ENCODE data around the gene TDRD3. TPM values are rescaled to one million over a fixed set of nuclear protein-coding genes. Genes with fewer than 3 reads are reported as not detected.
A peak's percentile ranks its signal among the peaks of the same experiment; 100 is the strongest.

Gene TDRD3
- total and polyA plus RNA-seq, 2 donors (not counting 1 experiment from before 2014, with no cell fraction given), result 10.5 to 18.8 TPM

DNA sequence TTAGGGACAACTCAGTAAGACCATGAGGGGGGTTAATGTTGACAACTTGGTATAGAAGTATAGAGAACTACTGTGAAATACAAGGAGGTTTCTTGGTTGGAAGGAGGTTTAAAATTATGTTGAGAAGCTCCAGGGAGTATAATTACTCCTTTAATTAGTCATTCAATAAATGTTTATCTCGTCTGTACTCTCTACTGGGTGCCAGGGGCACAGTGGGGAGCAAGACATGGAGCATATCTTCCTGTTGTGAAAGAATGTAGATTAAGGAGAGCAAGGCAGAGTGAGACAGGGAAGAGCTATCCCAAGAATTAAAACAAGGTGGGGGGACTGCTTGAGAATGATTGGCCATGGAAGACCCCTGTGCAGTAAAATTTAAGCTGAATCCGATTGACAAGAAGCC is 33.7 kb upstream of the TDRD3 start:
- Histone ChIP-seq H3K4me1 (ENCODE audit: control insufficient read depth, extremely low read depth, insufficient read depth, low read length) (no peaks in the 10 kb centered on the region), H3K27ac (ENCODE audit: insufficient read depth, low read length) (no peak overlapping the region), H2AFZ (ENCODE audit: low read length) (no peak overlapping the region), H3K79me2 (ENCODE audit: control insufficient read depth, insufficient read depth, low read length) (no peaks in the 10 kb centered on the region), H3K36me3 (ENCODE audit: control insufficient read depth, insufficient read depth, low read length) (no peaks in the 10 kb centered on the region), H3K4me3 (replicated peaks in 1 of 4; ENCODE audit: control extremely low read depth in 1 of 4, insufficient read depth in 1 of 4, low read depth in 3 of 4, low read length in 4 of 4) (no peak overlapping the region), H3K9me3 (ENCODE audit: control insufficient read depth, insufficient read depth, low read depth, low read length) (no peaks in the 10 kb centered on the region), H3K9ac (ENCODE audit: insufficient read depth, low read length) (no peak overlapping the region), H3K4me2 (ENCODE audit: extremely low read depth, insufficient read depth, low read length) (no peak overlapping the region), H3K27me3 (ENCODE audit: control insufficient read depth, insufficient read depth, low read length) (no peaks in the 10 kb centered on the region), H4K20me1 (ENCODE audit: control insufficient read depth, extremely low read depth, insufficient read depth, low read length) (no peaks in the 10 kb centered on the region)
- TF ChIP-seq EZH2 (IDR thresholded peaks at IDR 0.05; ENCODE audit: low read length, missing control alignments), result no peak
- TF ChIP-seq, protein P1, sequence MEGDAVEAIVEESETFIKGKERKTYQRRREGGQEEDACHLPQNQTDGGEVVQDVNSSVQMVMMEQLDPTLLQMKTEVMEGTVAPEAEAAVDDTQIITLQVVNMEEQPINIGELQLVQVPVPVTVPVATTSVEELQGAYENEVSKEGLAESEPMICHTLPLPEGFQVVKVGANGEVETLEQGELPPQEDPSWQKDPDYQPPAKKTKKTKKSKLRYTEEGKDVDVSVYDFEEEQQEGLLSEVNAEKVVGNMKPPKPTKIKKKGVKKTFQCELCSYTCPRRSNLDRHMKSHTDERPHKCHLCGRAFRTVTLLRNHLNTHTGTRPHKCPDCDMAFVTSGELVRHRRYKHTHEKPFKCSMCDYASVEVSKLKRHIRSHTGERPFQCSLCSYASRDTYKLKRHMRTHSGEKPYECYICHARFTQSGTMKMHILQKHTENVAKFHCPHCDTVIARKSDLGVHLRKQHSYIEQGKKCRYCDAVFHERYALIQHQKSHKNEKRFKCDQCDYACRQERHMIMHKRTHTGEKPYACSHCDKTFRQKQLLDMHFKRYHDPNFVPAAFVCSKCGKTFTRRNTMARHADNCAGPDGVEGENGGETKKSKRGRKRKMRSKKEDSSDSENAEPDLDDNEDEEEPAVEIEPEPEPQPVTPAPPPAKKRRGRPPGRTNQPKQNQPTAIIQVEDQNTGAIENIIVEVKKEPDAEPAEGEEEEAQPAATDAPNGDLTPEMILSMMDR (conservative IDR thresholded peaks at IDR 0.05 in 1 of 2, IDR thresholded peaks at IDR 0.05 in 1 of 2; ENCODE audit: low read depth in 1 of 2, low read length in 2 of 2), result no peak
- no peak for DNase-seq (ENCODE audit: low read depth in 2 of 2)

DNA sequence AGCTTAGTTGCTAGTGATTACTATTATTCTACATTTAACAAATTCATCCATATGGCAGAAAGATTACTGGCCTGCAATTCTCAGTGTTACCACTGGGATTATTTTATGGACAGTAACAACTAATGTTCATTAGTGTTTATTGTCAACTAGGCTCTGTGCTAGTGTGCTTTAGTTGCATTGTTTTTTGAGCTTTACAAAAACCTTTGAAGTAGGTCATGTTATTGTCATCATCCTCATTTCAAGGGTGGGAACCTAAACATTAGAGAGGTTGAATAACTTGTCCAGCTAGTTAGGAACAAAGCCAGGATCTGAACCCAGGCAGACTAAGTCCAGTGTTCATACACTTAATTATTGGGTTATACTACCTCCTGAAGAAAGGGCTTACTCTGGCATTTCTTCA is 27.8 kb upstream of the TDRD3 start:
- no peaks in the 10 kb centered on the region for H4K20me1 ChIP-seq (ENCODE audit: control insufficient read depth, extremely low read depth, insufficient read depth, low read length)
- DNase-seq (ENCODE audit: low read depth in 2 of 2), result no peak
- no peak overlapping the region for H3K4me2 ChIP-seq (ENCODE audit: extremely low read depth, insufficient read depth, low read length)
- H3K27ac ChIP-seq (ENCODE audit: insufficient read depth, low read length), result no peak overlapping the region
- no peak overlapping the region for H3K9ac ChIP-seq (ENCODE audit: insufficient read depth, low read length)
- no peak overlapping the region for H2AFZ ChIP-seq (ENCODE audit: low read length)
- H3K27me3 ChIP-seq (ENCODE audit: control insufficient read depth, insufficient read depth, low read length), result no peaks in the 10 kb centered on the region
- no peaks in the 10 kb centered on the region for H3K36me3 ChIP-seq (ENCODE audit: control insufficient read depth, insufficient read depth, low read length)
- no peaks in the 10 kb centered on the region for H3K4me1 ChIP-seq (ENCODE audit: control insufficient read depth, extremely low read depth, insufficient read depth, low read length)
- no peak overlapping the region for H3K4me3 ChIP-seq (replicated peaks in 1 of 4; ENCODE audit: control extremely low read depth in 1 of 4, insufficient read depth in 1 of 4, low read depth in 3 of 4, low read length in 4 of 4)
- H3K79me2 ChIP-seq (ENCODE audit: control insufficient read depth, insufficient read depth, low read length), result no peaks in the 10 kb centered on the region
- no peak for TF ChIP-seq EZH2 (IDR thresholded peaks at IDR 0.05; ENCODE audit: low read length, missing control alignments)
- TF ChIP-seq, protein P1 (conservative IDR thresholded peaks at IDR 0.05 in 1 of 2, IDR thresholded peaks at IDR 0.05 in 1 of 2; ENCODE audit: low read depth in 1 of 2, low read length in 2 of 2), result peak in 1 of 2 donors; percentile 40
- no peaks in the 10 kb centered on the region for H3K9me3 ChIP-seq (ENCODE audit: control insufficient read depth, insufficient read depth, low read depth, low read length)

DNA sequence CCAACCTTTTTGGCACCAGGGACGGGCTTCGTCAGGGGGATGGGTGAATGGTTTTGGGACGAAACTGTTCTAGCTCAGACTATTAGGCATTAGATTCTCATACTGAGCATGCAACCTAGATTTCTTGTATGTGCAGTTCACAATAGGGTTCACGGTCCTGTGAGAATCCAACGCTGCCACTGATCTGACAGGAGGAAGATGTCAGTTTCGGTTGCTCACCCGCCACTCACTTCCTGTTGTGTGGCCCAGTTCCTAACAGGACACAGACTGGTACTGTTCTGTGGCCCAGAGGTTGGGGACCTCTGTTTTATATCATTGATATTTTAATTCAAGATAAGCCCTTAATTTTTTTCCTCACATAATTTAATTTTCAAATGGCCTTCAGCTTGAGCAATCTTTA is 26.7 kb upstream of the TDRD3 start:
- no peaks in the 10 kb centered on the region for H3K36me3 ChIP-seq (ENCODE audit: control insufficient read depth, insufficient read depth, low read length)
- no peak for DNase-seq (ENCODE audit: low read depth in 2 of 2)
- peak overlapping the region; percentile 20 for H2AFZ ChIP-seq (ENCODE audit: low read length)
- no peak overlapping the region for H3K9ac ChIP-seq (ENCODE audit: insufficient read depth, low read length)
- no peak overlapping the region for H3K27ac ChIP-seq (ENCODE audit: insufficient read depth, low read length)
- H3K79me2 ChIP-seq (ENCODE audit: control insufficient read depth, insufficient read depth, low read length), result no peaks in the 10 kb centered on the region
- no peak overlapping the region for H3K4me3 ChIP-seq (replicated peaks in 1 of 4; ENCODE audit: control extremely low read depth in 1 of 4, insufficient read depth in 1 of 4, low read depth in 3 of 4, low read length in 4 of 4)
- H3K27me3 ChIP-seq (ENCODE audit: control insufficient read depth, insufficient read depth, low read length), result no peaks in the 10 kb centered on the region
- no peaks in the 10 kb centered on the region for H3K9me3 ChIP-seq (ENCODE audit: control insufficient read depth, insufficient read depth, low read depth, low read length)
- no peaks in the 10 kb centered on the region for H4K20me1 ChIP-seq (ENCODE audit: control insufficient read depth, extremely low read depth, insufficient read depth, low read length)
- TF ChIP-seq, protein P1 (conservative IDR thresholded peaks at IDR 0.05 in 1 of 2, IDR thresholded peaks at IDR 0.05 in 1 of 2; ENCODE audit: low read depth in 1 of 2, low read length in 2 of 2), result no peak
- TF ChIP-seq EZH2 (IDR thresholded peaks at IDR 0.05; ENCODE audit: low read length, missing control alignments), result no peak
- H3K4me2 ChIP-seq (ENCODE audit: extremely low read depth, insufficient read depth, low read length), result no peak overlapping the region
- no peaks in the 10 kb centered on the region for H3K4me1 ChIP-seq (ENCODE audit: control insufficient read depth, extremely low read depth, insufficient read depth, low read length)

Measured in fibroblast of lung (primary cell).